Activated naive CD4-positive, alpha-beta T cell treated with anti-CD3 and anti-CD28 coated beads, Interleukin-2, amount 50 U/mL, for 72 hours (primary cell): ENCODE measurements around the gene OGFR. TPM values are rescaled to one million over a fixed set of nuclear protein-coding genes. Genes with fewer than 3 reads are reported as not detected.

Experiments
- total RNA-seq, 2 donors: library from RNA; stranded (reverse); gene quantifications; one replicate each; pipeline ENCODE4 v1.2.3, GENCODE V29; 2022

Gene OGFR
- total RNA-seq, 2 donors from 2014 or later: 32.9 to 51.6 TPM

Other genes with a start within 250 kb of the OGFR start
- 10 to 100 TPM; 39.3 to 44.4 TPM for gene SLCO4A1, start 162.3 kb upstream of the OGFR start, total RNA-seq
- gene NTSR1, start 96.0 kb upstream of the OGFR start, total RNA-seq: not detected
- gene MRGBP, start 8.4 kb upstream of the OGFR start, total RNA-seq: 10 to 100 TPM; 13.5 to 19.4 TPM
- gene COL9A3, start 12.2 kb downstream of the OGFR start, total RNA-seq: not detected
- 1 to 10 TPM; 3.5 to 5.7 TPM for gene TCFL5, start 57.0 kb downstream of the OGFR start, total RNA-seq
- gene DIDO1, start 121.7 kb downstream of the OGFR start, total RNA-seq: 10 to 100 TPM; 40.1 to 52.7 TPM
- 10 to 100 TPM; 39.7 to 47.3 TPM for gene GID8, start 133.3 kb downstream of the OGFR start, total RNA-seq
- 10 to 100 TPM; 17.5 to 22.0 TPM for gene SLC17A9, start 147.9 kb downstream of the OGFR start, total RNA-seq
- not detected for gene BHLHE23, start 202.1 kb downstream of the OGFR start, total RNA-seq